Type B pancreatic cell (in vitro differentiated cells): ENCODE data around the gene ITCH. TPM values are rescaled to one million over a fixed set of nuclear protein-coding genes. Genes with fewer than 3 reads are reported as not detected.
"Not testable (repeated sequence)": the region's sequence is repeated elsewhere in the genome, so short reads cannot be mapped to it uniquely, and the experiment has no call there.

Experiments used
- DNase-seq: peaks from one replicate; pipeline ENCODE4 v3.0.0; 2021; ENCODE audit warnings: mixed read lengths; ENCODE audit not compliant: unreplicated experiment; ENCODE audit errors: extremely low spot score
- H3K27ac Mint-ChIP-seq: 2 replicates; pipeline ENCODE4 v1.8.0; 2021; ENCODE audit warnings: mild to moderate bottlenecking, mixed read lengths
- H3K27me3 Mint-ChIP-seq: 2 replicates; pipeline ENCODE4 v1.8.0; 2021; ENCODE audit warnings: mixed read lengths
- H3K36me3 Mint-ChIP-seq: 2 replicates; pipeline ENCODE4 v1.8.0; 2021; ENCODE audit warnings: mixed read lengths
- H3K4me1 Mint-ChIP-seq: one replicate; pipeline ENCODE4 v1.8.0; 2021; ENCODE audit warnings: mixed read lengths; ENCODE audit not compliant: unreplicated experiment
- H3K4me3 Mint-ChIP-seq: 2 replicates; pipeline ENCODE4 v1.8.0; 2021; ENCODE audit warnings: mild to moderate bottlenecking, mixed read lengths
- H3K9me3 Mint-ChIP-seq: 2 replicates; pipeline ENCODE4 v1.8.0; 2021; ENCODE audit warnings: mixed read lengths
- total RNA-seq: library from RNA; stranded (reverse); gene quantifications from 2 replicates; pipeline ENCODE4 v1.2.1, GENCODE V29; 2021; ENCODE audit warnings: low replicate concordance
- TF ChIP-seq, protein P1 (sequence below): fragments of 200-600 bp; sonication (generic); conservative IDR thresholded peaks from 2 replicates; pipeline ENCODE4 v1.5.0; 2021; ENCODE audit warnings: antibody characterized with exemption, mild to moderate bottlenecking

The ITCH gene
- total RNA-seq, 1 donor from 2014 or later: 77.2 TPM

DNA sequence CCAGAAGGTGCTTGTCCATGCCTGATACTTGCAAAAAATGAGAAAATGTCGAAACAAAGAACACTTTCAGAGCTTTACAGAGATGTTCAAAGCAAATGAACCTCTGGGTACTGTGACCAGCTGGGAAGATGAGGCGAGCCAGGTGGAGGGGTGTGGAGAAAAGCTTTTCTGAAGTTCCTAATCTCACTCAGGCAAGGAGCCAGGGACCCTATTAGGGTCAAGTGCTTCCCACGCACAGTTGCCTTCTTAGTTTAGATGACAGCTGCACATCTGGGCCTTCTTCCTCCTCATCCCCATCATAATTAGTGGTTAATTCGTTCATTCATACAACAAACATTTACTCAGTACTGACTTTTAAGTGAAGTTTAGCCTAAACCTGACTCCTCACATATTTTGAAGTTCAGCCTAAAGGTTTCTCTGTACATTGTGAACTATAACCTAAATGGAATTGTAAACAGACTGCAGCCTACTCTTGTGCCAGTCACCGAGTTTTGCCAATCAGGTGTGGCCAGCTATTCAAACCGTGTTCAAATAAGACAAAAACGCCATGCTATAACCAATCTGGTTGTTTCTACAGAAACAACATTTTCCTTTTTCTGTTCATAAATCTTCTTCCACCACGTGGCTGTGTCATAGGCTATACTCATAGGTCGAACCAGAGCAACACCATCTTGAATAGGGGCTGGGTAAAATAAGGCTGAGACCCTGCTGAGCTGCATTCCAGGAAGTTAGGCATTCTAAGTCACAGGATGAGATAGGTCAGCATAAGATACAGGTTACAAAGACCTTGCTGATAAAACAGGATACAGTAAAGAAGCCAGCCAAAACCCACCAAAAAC, 40.6 kb upstream of the ITCH start:
- H3K9me3 Mint-ChIP-seq: peaks cover 4% of the 10 kb centered on the region
- peaks cover 18% of the 10 kb centered on the region for H3K4me1 Mint-ChIP-seq
- TF ChIP-seq, protein P1, sequence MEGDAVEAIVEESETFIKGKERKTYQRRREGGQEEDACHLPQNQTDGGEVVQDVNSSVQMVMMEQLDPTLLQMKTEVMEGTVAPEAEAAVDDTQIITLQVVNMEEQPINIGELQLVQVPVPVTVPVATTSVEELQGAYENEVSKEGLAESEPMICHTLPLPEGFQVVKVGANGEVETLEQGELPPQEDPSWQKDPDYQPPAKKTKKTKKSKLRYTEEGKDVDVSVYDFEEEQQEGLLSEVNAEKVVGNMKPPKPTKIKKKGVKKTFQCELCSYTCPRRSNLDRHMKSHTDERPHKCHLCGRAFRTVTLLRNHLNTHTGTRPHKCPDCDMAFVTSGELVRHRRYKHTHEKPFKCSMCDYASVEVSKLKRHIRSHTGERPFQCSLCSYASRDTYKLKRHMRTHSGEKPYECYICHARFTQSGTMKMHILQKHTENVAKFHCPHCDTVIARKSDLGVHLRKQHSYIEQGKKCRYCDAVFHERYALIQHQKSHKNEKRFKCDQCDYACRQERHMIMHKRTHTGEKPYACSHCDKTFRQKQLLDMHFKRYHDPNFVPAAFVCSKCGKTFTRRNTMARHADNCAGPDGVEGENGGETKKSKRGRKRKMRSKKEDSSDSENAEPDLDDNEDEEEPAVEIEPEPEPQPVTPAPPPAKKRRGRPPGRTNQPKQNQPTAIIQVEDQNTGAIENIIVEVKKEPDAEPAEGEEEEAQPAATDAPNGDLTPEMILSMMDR: no peak
- no peak overlapping the region for H3K27ac Mint-ChIP-seq
- no peaks in the 10 kb centered on the region for H3K36me3 Mint-ChIP-seq
- H3K4me3 Mint-ChIP-seq: no peak overlapping the region
- no peak for DNase-seq
- H3K27me3 Mint-ChIP-seq: no peaks in the 10 kb centered on the region

DNA sequence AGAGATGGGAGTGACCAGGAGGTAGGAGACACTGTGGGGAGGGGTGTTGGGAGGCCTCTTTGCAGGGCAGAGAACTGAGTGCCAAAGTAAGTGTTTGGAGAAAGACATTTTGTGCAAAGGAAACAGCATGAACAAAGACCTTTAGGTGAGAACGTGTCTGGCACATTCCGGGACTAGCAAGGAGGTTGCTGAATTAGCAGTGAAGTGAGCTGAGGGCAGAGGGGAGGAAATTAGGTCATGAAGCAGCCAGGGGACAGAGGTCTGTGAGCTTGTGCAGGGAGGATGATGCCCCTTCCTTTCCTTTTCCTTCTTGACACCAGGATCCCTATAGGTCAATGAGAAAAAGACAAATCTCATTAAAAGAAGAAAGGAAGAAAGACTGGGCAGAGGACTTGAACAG, 38.5 kb upstream of the ITCH start:
- no peaks in the 10 kb centered on the region for H3K9me3 Mint-ChIP-seq
- no peak overlapping the region for H3K27ac Mint-ChIP-seq
- no peaks in the 10 kb centered on the region for H3K27me3 Mint-ChIP-seq

DNA sequence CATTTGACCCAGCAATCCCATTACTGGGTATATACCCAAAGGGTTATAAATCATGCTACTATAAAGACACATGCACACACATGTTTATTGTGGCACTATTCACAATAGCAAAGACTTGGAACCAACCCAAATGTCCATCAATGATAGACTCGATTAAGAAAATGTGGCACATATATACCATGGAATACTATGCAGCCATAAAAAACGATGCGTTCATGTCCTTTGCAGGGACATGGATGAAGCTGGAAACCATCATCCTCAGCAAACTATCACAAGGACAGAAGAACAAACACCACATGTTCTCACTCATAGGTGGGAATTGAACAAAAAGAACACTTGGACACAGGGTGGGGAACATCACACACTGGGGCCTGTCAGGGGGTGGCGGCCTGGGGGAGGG, 34.9 kb upstream of the ITCH start:
- H3K27ac Mint-ChIP-seq, H3K4me3 Mint-ChIP-seq, H3K36me3 Mint-ChIP-seq, DNase-seq, H3K27me3 Mint-ChIP-seq, H3K9me3 Mint-ChIP-seq: not testable (repeated sequence)
- H3K4me1 Mint-ChIP-seq: peaks cover 22% of the 10 kb centered on the region

More for the DNA sequence above, 38.5 kb upstream of the ITCH start:
- DNase-seq: no peak
- Mint-ChIP-seq H3K4me3 (no peak overlapping the region), H3K36me3 (no peaks in the 10 kb centered on the region), H3K4me1 (peaks cover 18% of the 10 kb centered on the region)
- TF ChIP-seq, protein P1: no peak

DNA sequence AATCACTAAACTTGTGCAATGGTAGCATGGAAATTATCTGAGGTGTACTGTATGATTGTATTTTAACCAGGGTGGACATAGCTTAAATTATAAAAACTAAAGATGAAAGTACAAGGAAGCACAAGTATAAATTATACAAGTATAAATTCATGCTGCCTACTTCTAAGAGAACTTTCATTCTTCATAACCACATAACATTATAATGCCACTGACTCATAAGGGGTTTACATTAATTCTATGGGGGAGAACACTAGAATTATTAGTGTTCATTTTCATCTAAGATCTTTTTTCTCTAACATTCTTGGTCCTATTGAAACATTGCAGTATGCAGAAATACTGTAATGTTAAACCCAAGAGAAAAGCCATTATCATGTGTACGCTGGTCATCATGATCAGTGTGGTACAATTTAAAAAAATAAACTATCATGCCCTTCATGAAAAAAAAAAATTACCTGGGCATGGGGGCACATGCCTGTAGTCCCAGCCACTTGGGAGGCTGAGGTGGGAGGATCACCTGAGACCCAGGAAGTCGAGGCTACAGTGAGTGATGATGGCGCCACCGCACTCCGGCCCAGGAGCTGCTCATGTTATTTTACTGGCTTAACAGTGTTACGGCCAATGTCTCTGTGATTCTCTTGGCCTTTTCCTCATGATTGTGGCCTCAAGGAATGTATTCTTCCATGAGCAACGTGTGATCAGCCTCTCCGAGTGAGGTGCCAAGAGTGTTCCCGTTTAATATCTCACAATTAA, 34.0 kb upstream of the ITCH start:
- TF ChIP-seq, protein P1: no peak
- no peak overlapping the region for H3K27ac Mint-ChIP-seq
- no peaks in the 10 kb centered on the region for H3K36me3 Mint-ChIP-seq
- no peak overlapping the region for H3K4me3 Mint-ChIP-seq
- DNase-seq: no peak
- H3K4me1 Mint-ChIP-seq: peaks cover 28% of the 10 kb centered on the region
- H3K27me3 Mint-ChIP-seq: no peaks in the 10 kb centered on the region
- no peaks in the 10 kb centered on the region for H3K9me3 Mint-ChIP-seq

DNA sequence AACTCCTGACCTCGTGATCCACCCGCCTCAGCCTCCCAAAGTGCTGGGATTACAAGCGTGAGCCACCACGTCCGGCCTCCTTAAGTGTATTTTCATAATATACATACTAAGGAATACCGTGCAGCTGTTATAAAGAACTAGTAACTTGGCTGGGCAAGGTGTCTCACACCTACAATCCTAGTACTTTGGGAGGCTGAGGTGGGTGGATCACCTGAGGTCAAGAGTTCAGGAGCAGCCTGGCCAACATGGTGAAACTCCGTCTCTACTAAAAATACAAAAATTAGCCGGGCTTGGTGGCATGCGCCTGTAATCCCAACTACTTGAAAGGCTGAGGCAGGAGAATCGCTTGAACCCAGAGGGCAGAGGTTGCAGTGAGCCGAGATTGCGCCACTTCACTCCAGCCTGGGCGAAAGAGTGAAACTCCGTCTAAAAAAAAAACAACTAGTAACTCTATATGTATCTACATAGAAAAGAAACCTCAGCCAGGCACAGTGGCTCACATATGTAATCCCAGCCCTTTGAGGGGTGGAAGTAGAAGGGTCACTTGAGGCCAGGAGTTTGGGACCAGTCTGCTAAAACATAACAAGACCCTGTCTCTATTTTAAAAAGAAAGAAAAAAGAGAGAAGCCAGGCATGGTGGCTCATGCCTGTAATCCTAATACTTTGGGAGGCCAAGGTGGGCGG, 32.1 kb upstream of the ITCH start:
- not testable (repeated sequence) for H3K36me3 Mint-ChIP-seq, H3K4me3 Mint-ChIP-seq, H3K27me3 Mint-ChIP-seq, DNase-seq, H3K9me3 Mint-ChIP-seq
- peak overlapping the region; percentile 20 for H3K27ac Mint-ChIP-seq
- peaks cover 32% of the 10 kb centered on the region for H3K4me1 Mint-ChIP-seq

DNA sequence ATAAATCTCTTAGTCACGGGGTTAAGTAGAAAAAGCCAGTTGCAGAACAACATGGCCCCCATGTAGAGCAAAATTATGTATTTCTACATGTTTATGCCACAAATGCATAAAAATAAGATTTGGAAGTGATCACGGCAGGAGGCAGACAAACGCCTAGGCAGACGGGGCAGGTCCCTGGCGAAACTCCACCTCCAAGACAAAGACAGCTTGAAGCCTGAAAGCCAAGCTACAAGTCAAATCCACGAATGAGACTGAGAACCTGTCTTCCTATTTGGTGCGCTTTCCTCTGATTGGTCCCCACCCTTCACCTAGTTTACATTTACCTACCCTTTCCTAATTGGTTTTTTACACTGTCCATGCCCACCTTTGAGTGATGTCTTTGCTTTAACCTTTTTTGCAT, 31.2 kb upstream of the ITCH start:
- peak overlapping the region; percentile 57 for H3K27ac Mint-ChIP-seq
- H3K4me3 Mint-ChIP-seq: no peak overlapping the region

More for the DNA sequence above, 31.2 kb upstream of the ITCH start:
- TF ChIP-seq, protein P1: no peak
- H3K9me3 Mint-ChIP-seq: no peaks in the 10 kb centered on the region
- DNase-seq: no peak
- no peaks in the 10 kb centered on the region for H3K27me3 Mint-ChIP-seq
- H3K36me3 Mint-ChIP-seq: no peaks in the 10 kb centered on the region
- peaks cover 35% of the 10 kb centered on the region for H3K4me1 Mint-ChIP-seq
